ENCODE data around the gene GATAD1.

DNA sequence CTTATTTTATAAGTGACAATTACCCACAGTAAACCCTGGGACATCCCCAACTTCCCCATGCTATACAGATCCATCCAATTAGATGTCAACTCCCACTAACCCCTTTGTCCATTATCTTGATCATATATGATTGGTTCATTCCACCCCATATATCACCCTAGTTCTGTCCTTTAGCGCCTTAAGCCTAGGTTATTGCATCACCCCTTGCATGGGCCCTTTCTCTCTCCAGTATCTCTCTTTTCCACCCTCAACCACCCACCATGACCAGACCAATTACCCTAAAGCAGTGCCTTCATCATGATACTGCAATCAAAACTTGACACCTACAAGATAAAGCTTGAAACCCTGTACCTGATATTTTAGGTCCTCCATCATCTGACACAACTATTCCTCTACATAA, 37.9 kb upstream of the GATAD1 start:
- TF ChIP-seq, protein P1, sequence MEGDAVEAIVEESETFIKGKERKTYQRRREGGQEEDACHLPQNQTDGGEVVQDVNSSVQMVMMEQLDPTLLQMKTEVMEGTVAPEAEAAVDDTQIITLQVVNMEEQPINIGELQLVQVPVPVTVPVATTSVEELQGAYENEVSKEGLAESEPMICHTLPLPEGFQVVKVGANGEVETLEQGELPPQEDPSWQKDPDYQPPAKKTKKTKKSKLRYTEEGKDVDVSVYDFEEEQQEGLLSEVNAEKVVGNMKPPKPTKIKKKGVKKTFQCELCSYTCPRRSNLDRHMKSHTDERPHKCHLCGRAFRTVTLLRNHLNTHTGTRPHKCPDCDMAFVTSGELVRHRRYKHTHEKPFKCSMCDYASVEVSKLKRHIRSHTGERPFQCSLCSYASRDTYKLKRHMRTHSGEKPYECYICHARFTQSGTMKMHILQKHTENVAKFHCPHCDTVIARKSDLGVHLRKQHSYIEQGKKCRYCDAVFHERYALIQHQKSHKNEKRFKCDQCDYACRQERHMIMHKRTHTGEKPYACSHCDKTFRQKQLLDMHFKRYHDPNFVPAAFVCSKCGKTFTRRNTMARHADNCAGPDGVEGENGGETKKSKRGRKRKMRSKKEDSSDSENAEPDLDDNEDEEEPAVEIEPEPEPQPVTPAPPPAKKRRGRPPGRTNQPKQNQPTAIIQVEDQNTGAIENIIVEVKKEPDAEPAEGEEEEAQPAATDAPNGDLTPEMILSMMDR (IDR thresholded peaks at IDR 0.05; ENCODE audit: low read length), result no peak
- no peak for TF ChIP-seq EZH2 (optimal IDR thresholded peaks at IDR 0.05; ENCODE audit: low read depth, low read length)
- TF ChIP-seq EZH2phosphoT487 (IDR thresholded peaks at IDR 0.05; ENCODE audit: low read length), result no peak
